Neuronal stem cell (in vitro differentiated cells): Measurements from ENCODE around the gene MYOC.
A peak's percentile ranks its signal among the peaks of the same experiment; 100 is the strongest.

ENCODE experiments used
- DNase-seq: peaks from one replicate; pipeline ENCODE4 v3.0.0-alpha.2; 2013; ENCODE audit warnings: low spot score
- H2AFZ ChIP-seq: one replicate; pipeline ENCODE4 v1.6.1; 2013; ENCODE audit warnings: mild to moderate bottlenecking, low read length, inconsistent platforms
- H2AK5ac ChIP-seq: 2 replicates; pipeline ENCODE4 v1.6.1; 2013; ENCODE audit warnings: low read depth, mild to moderate bottlenecking, inconsistent platforms, low read length, moderate library complexity, mixed read lengths
- H2BK120ac ChIP-seq: 2 replicates; pipeline ENCODE4 v1.6.1; 2013; ENCODE audit warnings: low read depth, mild to moderate bottlenecking, inconsistent platforms, low read length, moderate library complexity, mixed read lengths
- H2BK12ac ChIP-seq: one replicate; pipeline ENCODE4 v1.6.1; 2013; ENCODE audit warnings: low read length, inconsistent platforms
- H2BK15ac ChIP-seq: 2 replicates; pipeline ENCODE4 v1.6.1; 2013; ENCODE audit warnings: mild to moderate bottlenecking, low read length, inconsistent platforms, mixed read lengths
- H2BK5ac ChIP-seq: one replicate; pipeline ENCODE4 v1.6.1; 2013; ENCODE audit warnings: inconsistent platforms, mild to moderate bottlenecking, low read length, moderate library complexity
- H3K14ac ChIP-seq: one replicate; pipeline ENCODE4 v1.6.1; 2013; ENCODE audit warnings: low read length, inconsistent platforms
- H3K18ac ChIP-seq: 2 replicates; pipeline ENCODE4 v1.6.1; 2013; ENCODE audit warnings: low read length, inconsistent platforms
- H3K23ac ChIP-seq: 2 replicates; pipeline ENCODE4 v1.6.1; 2013; ENCODE audit warnings: low read depth, mild to moderate bottlenecking, mixed read lengths, low read length, inconsistent platforms; ENCODE audit not compliant: poor library complexity
- H3K27ac ChIP-seq: replicated peaks from 3 replicates; pipeline ENCODE4 v1.5.1; 2013; ENCODE audit warnings: low read length, inconsistent platforms
- H3K27me3 ChIP-seq, 3 experiments: 2 replicates each; pipeline ENCODE4 v1.6.1; 2013; ENCODE audit warnings: low read length in 3 of 3, mild to moderate bottlenecking in 2 of 3, inconsistent platforms in 1 of 3, low read depth in 1 of 3, mixed read lengths in 1 of 3, moderate library complexity in 1 of 3; ENCODE audit not compliant: control insufficient read depth in 3 of 3, insufficient read depth in 3 of 3
- H3K36me3 ChIP-seq, 2 donors: replicated peaks in 1 of 2; 2 replicates each; pipeline ENCODE4 v1.6.1; 2013; ENCODE audit warnings: low read length in 2 of 2; ENCODE audit not compliant: control insufficient read depth in 2 of 2, insufficient read depth in 2 of 2
- H3K4ac ChIP-seq: 2 replicates; pipeline ENCODE4 v1.6.1; 2013; ENCODE audit warnings: inconsistent platforms, mild to moderate bottlenecking, low read length, moderate library complexity
- H3K4me1 ChIP-seq, 2 donors: 1 replicate in 1 of 2; 2 replicates in 1 of 2; pipeline ENCODE4 v1.6.1; 2013; ENCODE audit warnings: low read length in 2 of 2, low read depth in 1 of 2; ENCODE audit not compliant: control insufficient read depth in 2 of 2, insufficient read depth in 1 of 2
- H3K4me2 ChIP-seq: one replicate; pipeline ENCODE4 v1.6.1; 2013; ENCODE audit warnings: mild to moderate bottlenecking, low read length, inconsistent platforms; ENCODE audit not compliant: insufficient read depth, poor library complexity, severe bottlenecking
- H3K4me3 ChIP-seq, 2 donors: 2 replicates each; pipeline ENCODE4 v1.5.1; 2013; ENCODE audit warnings: low read length in 2 of 2, mild to moderate bottlenecking in 2 of 2, inconsistent platforms in 1 of 2, moderate library complexity in 1 of 2
- H3K79me1 ChIP-seq: one replicate; pipeline ENCODE4 v1.6.1; 2013; ENCODE audit warnings: low read depth, mild to moderate bottlenecking, inconsistent platforms, low read length, moderate library complexity
- H3K9ac ChIP-seq: one replicate; pipeline ENCODE4 v1.6.1; 2013; ENCODE audit warnings: mild to moderate bottlenecking, low read depth, low read length, inconsistent platforms; ENCODE audit not compliant: poor library complexity
- H3K9me3 ChIP-seq, 2 donors: replicated peaks in 1 of 2; 2 replicates each; pipeline versions ENCODE3 to v1.6.1; 2013; ENCODE audit warnings: low read length in 2 of 2, mild to moderate bottlenecking in 2 of 2, inconsistent platforms in 1 of 2, low read depth in 1 of 2, mixed read lengths in 1 of 2, moderate library complexity in 1 of 2; ENCODE audit not compliant: control insufficient read depth in 2 of 2, insufficient read depth in 1 of 2
- H4K8ac ChIP-seq: one replicate; pipeline ENCODE4 v1.6.1; 2013; ENCODE audit warnings: low read depth, mild to moderate bottlenecking, inconsistent platforms, low read length, moderate library complexity
- H4K91ac ChIP-seq: one replicate; pipeline ENCODE4 v1.6.1; 2013; ENCODE audit warnings: low read length, low read depth, mild to moderate bottlenecking, inconsistent platforms; ENCODE audit not compliant: poor library complexity
- WGBS, 2 donors: extraction: QIAGEN DNeasy Blood & Tissue Kit; methylation state at CpG; one replicate each; pipeline ENCODE4 v1.1.7; 2013; ENCODE audit warnings: missing lambda C conversion rate in 2 of 2, mixed read lengths in 1 of 2; ENCODE audit not compliant: insufficient read length in 2 of 2, insufficient replicate concordance in 1 of 2; ENCODE audit errors: extremely low coverage in 2 of 2; 5-methylcytosine and 5-hydroxymethylcytosine counted together

The MYOC gene

DNA sequence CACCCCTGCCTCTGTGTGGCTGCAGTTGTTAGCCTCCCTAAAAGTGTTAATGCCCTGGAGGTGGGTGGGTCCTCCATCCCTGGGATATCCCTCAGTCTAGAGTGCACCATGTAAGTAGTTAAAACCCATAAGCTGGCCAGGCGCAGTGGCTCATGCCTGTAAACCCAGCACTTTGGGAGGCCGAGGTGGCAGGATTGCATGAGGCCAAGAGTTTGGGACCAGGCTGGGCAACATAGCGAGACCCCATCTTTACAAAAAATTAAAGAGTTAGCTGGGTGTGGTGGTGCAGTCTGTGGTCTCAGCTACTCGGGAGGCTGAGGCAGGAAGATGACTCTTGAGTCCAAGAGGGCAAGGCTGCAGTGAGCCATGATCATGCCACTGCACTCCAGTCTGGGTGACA, 10.3 kb downstream of the MYOC start:
- H3K9me3 ChIP-seq: no peaks in the 10 kb centered on the region
- no peak overlapping the region for H2AK5ac ChIP-seq
- no peak overlapping the region for H2AFZ ChIP-seq
- no peak overlapping the region for H3K9ac ChIP-seq
- no peak overlapping the region for H3K4me2 ChIP-seq
- H2BK5ac ChIP-seq: no peak overlapping the region
- H3K18ac ChIP-seq: no peak overlapping the region
- H3K79me1 ChIP-seq: no peaks in the 10 kb centered on the region
- H2BK12ac ChIP-seq: no peak overlapping the region
- H4K91ac ChIP-seq: no peak overlapping the region
- no peak for DNase-seq
- no peak overlapping the region for H3K14ac ChIP-seq
- peaks cover 0 to 13% (median 0%) of the 10 kb centered on the region in 3 experiments for H3K27me3 ChIP-seq
- H3K4ac ChIP-seq: no peak overlapping the region
- H2BK15ac ChIP-seq: no peak overlapping the region
- H3K4me1 ChIP-seq: peaks cover 0 to 3% of the 10 kb centered on the region in 2 donors
- H3K23ac ChIP-seq: peak overlapping the region; percentile 57
- H2BK120ac ChIP-seq: no peak overlapping the region
- H3K27ac ChIP-seq: no peak overlapping the region
- no peak overlapping the region for H4K8ac ChIP-seq
- H3K4me3 ChIP-seq: no peak overlapping the region
- no CpG with 5 or more reads among the region's 4 CpGs for WGBS, 2 donors
- H3K36me3 ChIP-seq: no peaks in the 10 kb centered on the region

DNA sequence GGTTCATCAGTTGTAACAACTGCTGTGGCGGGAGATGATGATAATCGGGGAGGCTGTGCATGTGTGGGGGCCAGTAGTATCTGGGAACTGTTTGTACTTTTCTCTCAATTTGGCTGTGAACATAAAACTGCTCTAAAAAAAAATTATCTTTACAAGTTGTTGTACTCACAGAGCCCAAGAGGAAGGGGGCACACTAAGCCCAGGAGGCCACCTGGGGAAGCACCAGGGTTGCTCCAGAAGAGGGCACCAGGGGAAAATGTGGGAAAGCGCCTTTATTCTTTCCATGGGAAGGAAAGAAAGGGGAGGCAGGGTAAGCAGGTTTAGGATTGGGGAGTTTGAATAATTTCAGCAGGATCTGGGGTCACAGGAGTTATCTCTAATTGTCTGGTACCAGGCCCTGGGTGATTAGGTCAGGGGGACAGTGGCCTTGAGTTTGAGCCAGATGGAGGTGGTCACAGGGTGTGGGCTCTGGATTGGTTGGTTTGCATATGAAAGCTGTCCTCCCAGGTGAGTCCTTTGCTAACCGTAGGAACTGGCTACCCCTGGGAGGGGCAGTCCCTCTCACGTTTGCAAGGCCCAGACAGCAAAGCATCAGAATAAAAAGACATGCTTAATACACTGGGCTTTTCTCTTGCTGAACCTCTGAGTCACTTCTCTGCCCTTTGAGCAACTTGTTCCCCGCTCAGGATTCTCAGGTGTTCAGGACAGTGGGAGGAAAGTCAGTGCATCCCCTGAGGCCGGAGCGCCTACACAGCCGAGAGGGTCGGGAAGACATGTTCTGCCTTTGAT, 11.2 kb downstream of the MYOC start:
- H3K23ac ChIP-seq: no peak overlapping the region
- WGBS, 2 donors: no CpG with 5 or more reads among the region's 10 CpGs
- H3K36me3 ChIP-seq: no peaks in the 10 kb centered on the region
- no peak overlapping the region for H3K9ac ChIP-seq
- H3K79me1 ChIP-seq: no peaks in the 10 kb centered on the region
- peaks cover 0 to 13% (median 0%) of the 10 kb centered on the region in 3 experiments for H3K27me3 ChIP-seq
- H3K4me3 ChIP-seq: no peak overlapping the region
- H2BK12ac ChIP-seq: no peak overlapping the region
- H3K9me3 ChIP-seq: no peaks in the 10 kb centered on the region
- no peak overlapping the region for H3K14ac ChIP-seq
- H2BK15ac ChIP-seq: no peak overlapping the region
- no peak overlapping the region for H3K18ac ChIP-seq
- H4K8ac ChIP-seq: no peak overlapping the region
- no peak overlapping the region for H3K27ac ChIP-seq
- no peak for DNase-seq
- H2AK5ac ChIP-seq: no peak overlapping the region
- peak overlapping the region; percentile 31 for H2AFZ ChIP-seq
- no peak overlapping the region for H2BK120ac ChIP-seq
- H3K4me1 ChIP-seq: peaks cover 0 to 3% of the 10 kb centered on the region in 2 donors
- H2BK5ac ChIP-seq: no peak overlapping the region
- H3K4me2 ChIP-seq: no peak overlapping the region
- no peak overlapping the region for H3K4ac ChIP-seq
- no peak overlapping the region for H4K91ac ChIP-seq

DNA sequence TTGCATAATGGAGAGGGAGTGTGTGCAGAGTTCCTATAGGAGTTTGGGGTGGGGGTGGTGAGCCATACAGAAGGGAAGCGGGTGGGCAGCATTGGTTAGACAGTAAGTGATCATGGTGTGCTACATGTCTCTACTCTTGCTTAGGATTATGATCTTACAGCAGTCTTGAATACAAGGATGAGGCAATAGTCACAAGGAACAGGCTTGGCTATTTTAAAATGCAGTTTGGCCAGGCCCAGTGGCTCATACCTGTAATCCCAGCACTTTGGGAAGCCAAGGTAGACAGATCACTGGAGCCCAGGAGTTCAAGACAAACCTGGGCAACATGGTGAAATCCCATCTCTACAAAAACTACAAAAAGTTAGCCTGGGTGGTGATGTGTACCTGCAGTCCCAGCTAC, 12.3 kb downstream of the MYOC start:
- H3K27me3 ChIP-seq: peaks cover 0 to 13% (median 0%) of the 10 kb centered on the region in 3 experiments
- no peak for DNase-seq
- H3K9me3 ChIP-seq: no peaks in the 10 kb centered on the region
- WGBS, 2 donors: no CpG with 5 or more reads among the region's 1 CpG
- H3K9ac ChIP-seq: no peak overlapping the region
- H4K91ac ChIP-seq: no peak overlapping the region
- no peaks in the 10 kb centered on the region for H3K36me3 ChIP-seq
- no peak overlapping the region for H3K27ac ChIP-seq
- no peak overlapping the region for H2AFZ ChIP-seq
- H3K4me3 ChIP-seq: no peak overlapping the region
- no peak overlapping the region for H2BK15ac ChIP-seq
- H3K4ac ChIP-seq: no peak overlapping the region
- no peaks in the 10 kb centered on the region for H3K79me1 ChIP-seq
- no peak overlapping the region for H3K14ac ChIP-seq
- H3K18ac ChIP-seq: no peak overlapping the region
- H2BK12ac ChIP-seq: no peak overlapping the region
- no peak overlapping the region for H2BK120ac ChIP-seq
- H3K4me2 ChIP-seq: no peak overlapping the region
- no peak overlapping the region for H3K23ac ChIP-seq
- peaks cover 0 to 2% of the 10 kb centered on the region in 2 donors for H3K4me1 ChIP-seq
- H2AK5ac ChIP-seq: no peak overlapping the region
- H2BK5ac ChIP-seq: no peak overlapping the region
- no peak overlapping the region for H4K8ac ChIP-seq

DNA sequence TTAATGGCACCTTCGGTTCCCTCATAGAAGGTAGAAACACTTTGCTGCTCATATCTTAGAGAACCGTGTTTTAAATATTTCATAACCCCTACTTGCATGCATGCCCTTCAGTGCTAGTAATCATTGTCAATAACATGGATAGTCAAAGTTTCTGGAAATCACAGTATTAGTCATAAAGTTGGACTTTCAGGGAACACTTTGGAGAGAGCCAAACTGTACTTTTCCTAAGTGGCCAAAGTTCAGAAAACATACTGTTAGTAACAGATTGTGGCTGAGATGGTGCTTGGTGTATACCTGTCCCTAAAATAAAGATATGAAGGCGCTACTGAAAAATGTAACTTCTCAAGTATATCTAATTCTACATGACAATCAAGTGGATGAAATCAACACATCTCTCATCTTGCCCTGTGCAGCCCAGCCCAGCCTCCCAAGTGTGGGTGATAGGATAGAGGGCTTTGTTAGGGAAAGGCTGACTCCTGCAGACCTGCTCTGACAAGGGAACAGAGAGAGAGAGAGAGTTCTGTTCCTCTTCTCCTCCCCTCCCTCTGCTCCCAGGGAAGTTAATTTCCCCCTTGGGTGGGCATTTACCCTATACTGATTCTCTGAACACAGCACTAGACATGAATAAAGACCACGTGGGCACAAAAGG, 14.4 kb downstream of the MYOC start:
- Histone ChIP-seq H2AFZ (no peak overlapping the region), H3K4me3 (no peak overlapping the region), H3K79me1 (no peaks in the 10 kb centered on the region), H3K23ac (no peak overlapping the region), H3K9me3 (no peaks in the 10 kb centered on the region), H2BK5ac (no peak overlapping the region), H2BK15ac (no peak overlapping the region), H2BK120ac (no peak overlapping the region), H3K27ac (no peak overlapping the region), H3K14ac (no peak overlapping the region), H3K4me1 (no peaks in the 10 kb centered on the region), H3K4ac (no peak overlapping the region), H3K36me3 (no peaks in the 10 kb centered on the region), H3K9ac (no peak overlapping the region), H2AK5ac (no peak overlapping the region), H4K91ac (no peak overlapping the region), H4K8ac (no peak overlapping the region), H2BK12ac (no peak overlapping the region), H3K4me2 (no peak overlapping the region), H3K18ac (no peak overlapping the region), H3K27me3 (peaks cover 0 to 13% (median 0%) of the 10 kb centered on the region in 3 experiments)
- no CpG with 5 or more reads among the region's 4 CpGs for WGBS, 2 donors
- no peak for DNase-seq
